ENCODE results near the gene TMSB10.
"Not testable (repeated sequence)": the region's sequence is repeated elsewhere in the genome, so short reads cannot be mapped to it uniquely, and the experiment has no call there.

Gene TMSB10

DNA sequence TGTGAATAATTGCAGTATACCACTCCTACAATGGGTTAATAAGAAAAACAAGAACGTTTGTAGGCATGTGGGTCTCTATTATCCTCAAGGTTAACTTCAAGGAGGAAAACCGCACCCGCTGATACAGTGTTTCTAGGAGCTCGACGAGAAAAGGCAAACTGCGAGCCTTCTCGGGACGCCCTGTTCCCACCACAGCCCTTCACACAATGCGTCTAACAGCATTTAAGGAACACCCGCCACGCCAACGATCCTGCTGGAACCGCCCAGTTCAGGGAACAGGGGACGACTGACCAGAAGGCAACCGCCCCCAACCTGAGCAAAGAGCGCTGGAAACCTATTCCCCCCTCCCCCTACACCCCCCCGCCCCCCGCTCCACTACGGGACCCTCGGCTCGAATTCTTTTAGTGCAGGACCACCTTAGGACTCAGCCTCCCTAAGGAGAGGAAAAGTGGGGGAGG is 710 bp upstream of the TMSB10 start:
- no peak for DNase-seq

DNA sequence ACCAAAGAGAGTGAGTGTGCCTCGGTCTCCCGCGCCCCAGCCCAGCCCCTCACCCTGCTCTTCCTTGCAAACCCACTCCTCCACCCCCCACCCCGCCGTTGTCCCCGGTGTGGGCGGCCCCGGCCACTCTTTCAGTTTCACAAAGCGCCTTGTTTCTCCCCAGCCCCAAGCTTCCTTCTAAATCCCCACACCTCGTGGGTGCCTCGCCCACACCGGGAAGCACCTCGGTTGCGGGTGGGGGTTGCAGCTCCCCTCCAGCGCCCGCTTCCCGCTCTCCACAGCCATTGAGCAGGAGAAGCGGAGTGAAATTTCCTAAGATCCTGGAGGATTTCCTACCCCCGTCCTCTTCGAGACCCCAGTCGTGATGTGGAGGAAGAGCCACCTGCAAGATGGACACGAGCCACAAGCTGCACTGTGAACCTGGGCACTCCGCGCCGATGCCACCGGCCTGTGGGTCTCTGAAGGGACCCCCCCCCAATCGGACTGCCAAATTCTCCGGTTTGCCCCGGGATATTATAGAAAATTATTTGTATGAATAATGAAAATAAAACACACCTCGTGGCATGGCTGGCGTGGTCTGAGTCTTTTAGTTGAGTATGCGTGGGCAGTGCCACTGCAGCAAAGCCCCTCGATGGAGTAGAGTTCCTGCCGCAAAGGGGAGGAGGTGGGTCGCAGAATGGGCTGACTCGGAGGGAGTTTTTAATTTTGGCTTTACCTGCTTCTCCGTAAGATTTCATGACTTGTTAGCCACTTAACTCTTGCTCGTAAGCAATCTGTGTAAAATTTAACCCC is 848 bp downstream of the TMSB10 start:
- DNase-seq, result no peak

DNA sequence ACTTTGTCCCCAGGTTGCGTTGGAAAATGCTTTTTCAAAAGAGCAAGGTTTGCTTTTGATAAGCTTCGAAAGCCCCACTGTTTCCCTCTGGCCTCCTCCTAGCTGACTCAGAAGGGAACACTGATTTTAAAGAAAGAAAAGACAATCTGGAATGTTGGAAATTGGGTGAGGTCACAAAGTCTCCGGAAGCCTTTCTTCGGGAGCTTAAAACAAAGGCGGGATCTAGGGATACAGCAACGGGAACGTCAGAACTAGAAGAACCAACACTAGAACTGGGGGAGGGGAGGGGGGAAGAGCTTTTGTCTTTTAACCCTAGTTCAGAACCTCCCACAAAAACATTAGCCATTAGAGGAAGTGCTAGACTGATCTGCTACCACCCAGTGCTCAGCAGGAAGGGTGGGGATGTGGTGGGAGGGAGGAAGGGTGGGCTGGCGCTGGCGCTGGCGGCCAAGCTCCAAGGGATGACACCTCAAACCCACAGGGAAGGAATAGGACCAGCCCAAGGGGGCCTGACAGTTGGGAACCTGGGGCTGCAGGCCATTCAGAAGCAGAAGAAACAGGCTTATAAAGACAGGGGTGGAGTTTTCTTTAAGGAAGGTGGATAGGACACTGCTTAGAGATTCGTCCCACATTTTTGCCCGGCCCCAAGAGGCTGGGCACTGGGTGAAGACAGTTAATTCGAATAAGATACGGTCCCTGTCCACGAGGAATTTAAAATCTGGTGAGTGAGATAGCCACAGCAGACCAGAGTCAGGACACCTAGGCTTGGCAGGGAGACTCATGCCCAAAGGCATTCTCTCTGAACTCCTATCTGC is 1.7 kb downstream of the TMSB10 start:
- peak; percentile 32 for DNase-seq

DNA sequence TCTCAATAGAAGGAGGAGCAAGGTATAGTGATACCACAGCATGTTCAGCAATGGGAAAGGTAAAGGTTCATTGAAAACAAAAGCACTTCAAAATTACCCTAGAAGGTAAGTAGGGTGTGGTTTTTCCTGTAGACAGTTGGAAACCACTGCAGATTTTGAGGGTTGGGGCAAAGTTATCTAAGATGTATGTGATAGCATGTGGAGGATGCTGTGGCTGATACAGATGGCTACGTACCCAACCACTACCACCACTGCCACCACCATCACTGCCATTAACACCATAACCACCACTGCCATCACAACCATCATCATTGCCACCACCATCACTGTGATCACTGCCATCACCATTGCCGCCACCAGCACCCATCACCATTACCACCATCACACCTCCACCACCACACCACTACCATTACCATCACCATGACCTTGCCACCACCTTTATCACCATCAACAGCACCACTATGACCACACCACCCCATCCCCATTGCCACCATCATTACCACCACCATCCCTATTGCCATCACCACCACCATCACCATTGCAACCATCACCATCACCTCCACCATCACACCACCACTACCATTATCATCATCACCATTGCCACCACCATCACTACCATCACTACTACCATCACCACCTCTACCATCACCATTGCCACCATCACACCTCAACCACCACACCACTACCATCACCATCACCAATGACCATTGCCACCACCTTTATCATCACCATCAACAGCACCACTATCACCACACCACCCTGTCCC is 3.7 kb downstream of the TMSB10 start:
- no peak for DNase-seq

DNA sequence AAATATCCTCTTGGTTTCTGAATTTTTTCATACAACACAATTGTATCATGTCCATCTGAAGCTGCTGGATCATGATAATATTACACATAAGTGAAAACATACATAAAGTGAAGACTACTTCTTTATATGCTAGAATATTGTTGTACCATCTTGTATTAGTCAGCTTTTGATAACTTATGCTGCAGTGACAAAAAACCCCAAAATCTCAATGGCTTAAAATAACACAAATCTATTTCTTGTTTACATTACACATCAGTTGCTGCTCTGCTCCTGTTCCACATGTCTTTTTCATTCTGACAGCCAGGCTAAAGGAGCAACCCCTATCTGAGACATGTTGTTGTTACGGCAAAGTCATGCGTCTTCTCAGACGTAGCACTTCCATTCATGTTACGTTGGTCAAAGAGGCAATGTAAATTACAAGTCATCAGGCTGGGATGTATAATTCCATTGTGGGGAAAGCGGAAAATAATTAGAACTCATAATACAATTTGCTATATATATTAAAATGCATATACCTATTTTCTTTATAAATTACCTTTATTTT is 5.8 kb downstream of the TMSB10 start:
- no peak for DNase-seq

DNA sequence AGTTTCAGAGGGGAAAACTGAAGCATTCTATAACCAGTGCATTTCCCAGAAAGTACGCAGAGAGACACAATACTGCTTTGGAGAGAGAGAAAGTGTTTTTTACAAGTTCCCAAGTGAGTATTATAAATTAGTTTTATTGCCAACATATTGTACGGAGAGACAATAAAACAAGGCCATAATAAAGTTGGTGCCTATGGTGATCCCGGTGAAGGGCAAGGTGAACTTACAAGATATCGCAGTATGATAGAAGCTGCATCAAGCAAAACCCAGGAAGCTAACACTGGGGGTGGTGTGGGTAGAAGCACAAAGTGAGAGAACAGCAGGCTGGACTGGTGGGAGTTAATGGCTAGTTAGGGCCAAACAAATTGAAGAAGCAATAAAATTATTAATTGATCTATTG is 7.5 kb downstream of the TMSB10 start:
- no peak for DNase-seq

DNA sequence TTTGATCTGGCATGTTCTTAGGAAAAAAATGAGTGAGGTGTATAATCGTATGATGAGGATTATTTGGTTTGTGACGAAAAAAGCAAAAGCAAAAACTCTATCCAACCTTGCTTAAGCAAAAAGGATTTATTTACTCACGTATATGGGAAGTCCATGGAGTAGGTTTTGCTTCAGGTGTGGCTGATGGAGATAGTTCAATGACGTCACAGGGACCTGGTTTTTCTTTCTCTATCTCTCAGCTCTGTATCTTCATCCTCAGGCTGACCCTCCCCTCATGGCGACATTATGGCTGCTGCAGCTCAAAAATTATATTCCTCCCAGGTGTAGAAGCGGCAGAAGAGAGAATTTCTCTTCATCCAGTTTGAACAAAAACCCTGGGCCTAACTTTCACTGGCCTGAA is 8.9 kb downstream of the TMSB10 start:
- no peak for DNase-seq

DNA sequence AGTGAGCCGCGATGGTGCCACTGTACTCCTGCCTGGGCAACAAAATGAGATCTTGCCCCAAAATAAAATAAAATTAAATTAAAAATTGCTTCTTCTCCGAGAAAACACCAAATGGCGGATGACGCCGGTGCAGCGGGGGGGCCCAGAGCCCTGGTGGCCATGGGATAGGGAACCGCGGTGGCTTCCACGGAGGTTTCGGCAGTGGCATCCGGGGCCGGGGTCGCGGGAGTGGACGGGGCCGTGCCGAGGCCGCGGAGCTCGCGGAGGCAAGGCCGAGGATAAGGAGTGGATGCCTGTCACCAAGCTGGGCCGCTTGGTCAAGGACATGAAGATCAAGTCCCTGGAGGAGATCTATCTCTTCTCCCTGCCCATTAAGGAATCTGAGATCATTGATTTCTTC is 10.2 kb downstream of the TMSB10 start:
- not testable (repeated sequence) for DNase-seq

DNA sequence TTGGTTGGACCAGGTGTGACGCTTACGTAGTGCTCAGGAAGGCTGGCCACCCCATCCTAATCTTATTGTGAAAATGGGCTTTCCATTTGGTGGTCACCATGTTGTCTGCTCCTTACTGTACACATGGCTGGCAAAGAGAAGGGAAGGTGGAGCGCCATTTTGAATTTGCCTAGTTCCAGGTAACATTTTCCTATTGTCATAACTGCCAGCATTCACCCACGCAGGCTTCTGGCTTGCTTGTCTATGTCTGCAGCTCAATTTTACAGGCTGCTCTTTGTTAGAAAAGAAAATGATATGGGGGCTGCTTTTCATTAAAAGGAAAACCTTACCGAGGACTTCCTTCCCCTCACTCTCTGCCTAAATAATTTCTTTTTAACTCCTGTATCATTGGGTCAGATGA is 12.4 kb downstream of the TMSB10 start:
- DNase-seq, result not testable (repeated sequence)

DNA sequence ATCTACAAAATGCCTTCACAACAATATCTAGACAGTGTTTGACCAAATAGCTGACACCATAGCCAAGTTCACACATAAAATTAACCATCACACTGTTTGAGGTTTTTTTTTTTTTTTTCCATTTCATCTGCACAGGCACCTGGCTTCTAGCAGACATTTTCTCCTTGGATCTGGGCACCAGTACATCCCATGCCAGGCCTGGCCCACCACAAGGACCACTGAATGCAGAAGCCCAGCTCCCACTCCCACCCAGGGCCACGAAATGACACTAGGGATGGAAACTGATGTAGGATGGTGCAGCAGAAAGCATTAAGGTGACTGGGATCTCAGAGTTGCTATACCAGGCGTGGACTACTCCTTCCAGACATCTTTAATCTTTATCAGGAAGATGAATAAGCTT is 13.0 kb downstream of the TMSB10 start:
- DNase-seq, result no peak

DNA sequence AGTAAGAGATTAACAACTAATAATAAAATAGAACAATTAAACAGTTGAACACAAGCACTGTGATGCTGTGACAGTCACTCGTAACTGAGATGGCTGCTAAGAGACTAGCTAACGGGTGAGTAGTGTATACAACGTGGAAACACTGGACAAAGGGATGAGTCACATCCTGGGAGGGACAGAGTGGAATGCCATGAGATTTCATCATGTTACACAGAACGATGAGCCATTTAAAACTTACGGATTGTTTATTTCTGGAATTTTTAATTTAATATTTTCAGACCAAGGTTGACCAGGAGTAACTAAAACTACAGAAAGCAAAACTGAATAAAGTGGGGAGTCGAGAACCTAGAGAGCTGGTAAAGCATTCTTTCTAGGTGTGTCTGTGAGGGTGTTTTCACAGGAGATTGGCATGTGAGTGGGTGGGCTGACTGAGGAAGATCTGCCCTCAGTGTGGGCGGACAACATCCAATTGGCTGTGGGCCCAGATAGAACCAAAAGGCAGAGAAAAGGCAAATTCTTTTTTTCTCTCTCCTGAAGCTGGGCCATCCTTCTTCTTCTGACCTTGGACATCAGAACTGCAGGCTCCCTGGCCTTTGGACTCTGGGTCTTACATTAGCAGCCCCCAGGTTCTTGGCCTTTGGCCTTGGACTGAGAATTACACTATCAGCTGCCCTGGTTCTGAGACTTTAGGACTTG is 14.6 kb downstream of the TMSB10 start:
- DNase-seq, result no peak

DNA sequence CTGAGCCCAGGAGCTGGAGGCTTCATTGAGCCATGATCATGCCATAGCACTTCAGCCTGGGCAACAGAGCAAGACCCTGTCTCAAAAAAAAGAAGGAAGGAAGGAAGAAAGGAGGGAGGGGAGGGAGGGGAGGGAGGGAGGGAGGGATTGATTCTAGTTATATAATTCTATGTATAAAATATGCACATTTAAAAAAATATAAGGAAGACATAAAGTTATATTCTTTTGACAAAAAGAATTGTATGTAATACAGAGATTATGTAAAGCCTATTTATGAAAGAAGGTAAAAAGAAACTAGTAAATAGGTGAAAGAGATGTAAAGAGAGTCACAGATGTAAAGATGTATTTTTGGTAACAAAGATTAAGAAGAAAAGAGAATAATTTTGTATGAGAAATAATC is 17.6 kb downstream of the TMSB10 start:
- DNase-seq, result no peak

DNA sequence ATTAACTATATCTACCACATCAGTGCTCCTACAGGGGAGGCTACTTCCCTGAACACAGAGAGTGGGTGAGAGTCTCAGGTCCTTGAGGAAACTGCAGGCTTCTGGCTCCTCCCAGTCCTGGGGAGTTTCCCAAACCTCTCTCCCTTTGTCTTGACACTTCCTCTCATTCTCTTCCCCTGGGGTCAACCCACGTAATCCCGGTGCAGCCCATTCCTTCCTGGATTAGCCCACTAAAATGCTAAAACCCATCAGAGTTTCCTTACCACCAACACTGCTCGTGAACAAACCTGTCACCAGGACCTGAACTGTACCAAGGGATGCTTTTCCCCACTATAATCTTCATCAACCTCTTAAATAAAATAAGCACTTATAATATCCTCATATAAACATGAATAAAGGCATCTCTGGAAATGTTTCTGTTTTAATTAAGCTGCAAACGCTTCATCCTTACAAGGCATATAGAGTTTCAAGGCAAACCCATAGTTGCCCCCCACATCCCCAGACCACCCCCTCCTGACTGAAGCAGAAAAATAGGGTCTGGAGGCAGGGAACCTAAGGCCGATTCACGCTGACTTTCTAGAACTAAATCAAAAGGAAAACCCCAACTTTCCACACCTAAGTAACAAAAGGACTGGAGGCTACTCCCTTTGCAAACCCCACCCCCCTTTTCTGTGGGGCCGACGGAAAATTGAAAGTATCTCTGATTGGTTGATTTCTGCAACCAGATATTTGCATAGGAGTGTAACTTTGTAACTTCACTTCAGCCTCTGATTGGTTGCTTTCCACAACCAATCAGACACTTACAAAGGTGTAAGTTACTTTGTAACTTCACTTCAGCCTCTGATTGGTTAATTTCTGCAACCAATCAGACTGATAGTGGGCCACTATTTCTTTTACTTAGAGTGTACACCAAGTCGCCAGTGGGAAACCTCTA is 19.0 kb downstream of the TMSB10 start:
- no peak for DNase-seq

DNA sequence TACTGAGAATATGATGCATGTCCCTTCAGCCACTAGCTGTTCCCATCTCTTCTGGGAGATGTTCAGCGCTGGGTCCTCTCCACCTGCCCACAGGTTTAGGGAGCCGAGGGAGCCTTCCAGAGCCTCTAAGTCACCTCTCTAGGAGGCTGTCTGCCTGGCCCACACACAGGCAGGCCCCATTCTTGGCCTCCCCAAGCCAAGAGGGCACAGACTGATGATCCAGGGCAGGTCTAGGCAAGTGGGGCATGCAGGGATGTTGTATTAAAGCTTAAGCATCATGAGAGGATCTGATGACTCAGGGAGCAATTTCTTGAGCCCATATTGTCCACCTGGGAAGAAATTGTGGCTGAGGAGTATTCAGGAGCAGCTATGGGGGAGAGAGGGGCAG is 19.9 kb downstream of the TMSB10 start:
- no peak for DNase-seq

DNA sequence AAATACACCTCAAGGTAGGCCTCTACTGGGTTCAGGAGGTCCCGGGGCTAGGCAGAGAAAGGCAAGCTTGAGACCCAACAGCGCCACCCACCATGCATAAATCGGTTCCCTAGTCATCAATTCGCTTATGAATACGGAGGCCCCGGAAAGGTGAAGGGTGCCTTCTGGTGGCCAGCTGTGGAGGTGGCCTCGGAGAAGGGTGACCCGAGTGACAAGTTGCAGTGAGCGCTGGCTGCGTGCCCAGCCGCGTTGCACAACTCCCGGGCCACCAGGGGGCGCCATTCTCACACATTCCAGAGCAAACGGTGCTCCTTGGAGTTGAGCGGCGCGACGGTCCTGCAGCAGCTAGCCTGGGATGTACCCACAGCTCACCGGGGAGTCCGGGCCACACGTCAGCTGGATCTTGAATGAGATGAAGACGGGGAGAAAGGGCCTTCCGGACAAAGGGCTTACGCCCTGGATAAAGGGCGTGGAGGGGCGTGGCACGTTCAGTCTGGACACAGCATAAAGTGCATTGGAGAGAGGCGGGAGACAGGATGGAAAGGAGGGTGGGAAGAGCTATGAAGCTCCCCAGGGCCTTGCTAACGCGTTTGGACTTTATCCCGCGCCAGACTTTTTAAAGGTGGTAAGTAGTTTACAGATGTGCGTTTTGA is 20.4 kb downstream of the TMSB10 start:
- DNase-seq, result peak; percentile 83

DNA sequence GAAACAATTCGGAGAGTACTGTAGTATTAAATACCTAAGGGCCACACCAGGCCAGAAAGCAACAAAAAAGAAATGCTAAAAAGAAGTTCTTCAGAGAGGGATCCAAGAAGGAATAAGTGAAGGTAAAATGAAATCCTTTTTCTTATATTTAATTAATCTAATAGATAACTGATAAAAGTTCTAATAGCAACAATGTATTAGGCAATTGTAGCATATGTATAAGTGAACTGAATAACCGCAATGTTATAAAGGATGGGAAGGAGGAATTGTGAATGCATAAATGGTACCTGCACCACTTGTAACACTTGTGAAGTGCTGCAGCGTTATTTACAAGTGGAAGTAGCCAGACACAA is 21.8 kb downstream of the TMSB10 start:
- no peak for DNase-seq

DNA sequence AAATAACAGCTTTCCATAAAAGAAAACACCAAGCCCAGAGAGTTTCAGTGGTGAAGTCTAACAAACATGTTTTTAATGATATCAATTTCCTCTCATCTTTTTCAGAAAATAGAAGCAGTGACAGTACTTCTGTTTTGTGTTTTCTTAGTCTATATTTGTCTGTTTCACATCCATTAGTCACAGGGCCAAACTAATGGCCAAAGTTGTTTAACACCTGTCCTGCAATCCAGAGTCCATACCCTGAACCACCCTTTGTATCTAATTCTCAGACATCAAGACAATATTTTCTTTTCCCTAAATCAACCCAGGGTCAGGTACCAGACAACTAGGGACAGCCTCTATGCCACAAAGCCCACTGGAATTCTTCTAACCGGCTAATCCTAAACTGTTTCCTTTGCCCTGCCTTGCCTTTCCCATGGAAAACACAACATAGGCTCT is 25.9 kb downstream of the TMSB10 start:
- no peak for DNase-seq

DNA sequence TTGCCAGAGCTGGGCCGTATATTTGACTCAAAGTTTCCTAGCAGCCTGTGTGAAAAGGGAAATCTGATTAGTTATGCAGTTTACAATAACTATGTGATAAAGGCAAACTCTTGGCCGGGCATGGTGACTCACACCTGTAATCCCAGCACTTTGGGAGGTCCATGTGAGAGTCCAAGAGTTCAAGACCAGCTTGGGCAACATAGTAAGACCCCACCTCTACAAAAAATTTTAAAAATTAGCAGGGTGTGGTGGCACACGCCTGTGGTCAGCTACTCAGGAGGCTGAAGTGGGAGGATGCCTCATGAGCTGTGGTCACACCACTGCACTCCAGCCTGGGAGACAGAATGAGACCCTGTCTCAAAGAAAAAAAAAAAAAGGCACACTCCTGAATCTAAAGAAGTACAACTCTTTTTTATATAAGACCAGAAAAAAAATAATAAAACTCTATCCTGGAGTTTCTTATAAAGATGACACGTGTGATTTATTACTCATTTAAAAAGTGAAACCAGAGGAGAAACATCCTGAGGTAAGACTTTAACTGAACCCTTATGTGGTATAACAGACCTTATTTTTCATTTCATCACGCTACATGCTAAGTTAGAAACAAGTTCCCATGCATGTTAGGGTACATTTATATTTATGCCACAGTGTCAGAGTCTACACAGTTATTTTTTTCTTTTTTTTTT is 32.9 kb downstream of the TMSB10 start:
- DNase-seq, result no peak

DNA sequence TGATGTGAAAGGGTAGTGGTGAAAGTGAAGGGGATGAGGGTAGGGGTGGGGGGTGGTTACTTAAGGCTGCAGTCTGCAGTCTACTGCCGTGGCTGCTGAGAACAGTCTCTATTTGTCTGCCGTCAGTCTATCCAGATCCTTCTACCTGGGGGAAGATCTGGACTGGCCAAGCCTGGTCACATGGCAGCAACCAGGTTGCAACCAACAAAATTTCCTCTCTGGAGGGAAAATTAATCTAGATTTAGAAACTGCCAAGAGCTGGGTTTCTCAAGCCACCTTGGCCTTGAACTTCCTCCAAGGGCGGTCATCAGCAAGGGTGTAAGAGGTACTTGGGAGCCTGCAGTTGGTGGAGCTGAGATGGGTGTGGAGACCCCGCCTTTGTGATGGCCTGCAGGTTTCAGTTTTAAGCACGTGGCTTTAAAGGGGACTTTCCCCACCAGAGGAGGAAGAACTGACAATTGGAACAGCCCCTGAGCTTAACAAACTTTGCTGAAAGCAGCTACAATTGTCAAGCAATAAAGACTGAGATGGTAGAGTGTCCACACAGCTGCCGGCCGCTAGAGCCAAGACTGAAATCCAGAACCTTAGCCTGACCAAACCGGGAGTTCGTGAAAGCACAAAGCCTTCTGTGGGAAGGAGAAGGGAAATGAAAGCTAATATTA is 34.1 kb downstream of the TMSB10 start:
- DNase-seq, result no peak

DNA sequence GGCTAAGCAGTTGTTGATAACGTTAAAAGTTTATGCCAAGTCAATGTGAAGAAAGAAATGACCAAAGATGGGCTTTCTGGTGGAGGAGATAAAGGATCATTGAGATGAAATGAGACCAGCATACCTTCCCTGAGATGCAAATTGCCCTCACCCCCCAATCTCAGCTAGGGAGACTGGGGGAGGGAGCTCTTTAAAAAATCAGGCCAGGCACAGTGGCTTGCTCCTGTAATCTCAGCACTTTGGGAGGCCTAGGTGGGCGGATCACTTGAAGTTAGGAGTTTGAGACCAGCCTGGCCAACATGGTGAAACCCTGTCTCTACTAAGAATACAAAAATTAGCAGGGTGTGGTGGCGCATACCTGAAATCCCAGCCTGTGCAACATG is 34.6 kb downstream of the TMSB10 start:
- DNase-seq, result no peak

All from KG1 (cell line).